Left renal pelvis (tissue), 4 donors: Measurements from ENCODE around the gene PLPP4. TPM values are rescaled to one million over a fixed set of nuclear protein-coding genes. Genes with fewer than 3 reads are reported as not detected.
"Not testable (repeated sequence)": the region's sequence is repeated elsewhere in the genome, so short reads cannot be mapped to it uniquely, and the experiment has no call there.

ENCODE experiments used
- DNase-seq, 4 donors: peaks; one replicate each; pipeline ENCODE4 v3.0.0-alpha.2; 2013; ENCODE audit warnings: low read depth in 4 of 4, low spot score in 3 of 4
- polyA plus RNA-seq, 4 donors: library from polyadenylated mRNA; unstranded; fragments of 120-200 nt; gene quantifications; one replicate each; pipeline ENCODE4 v1.2.1, GENCODE V29; 2013; ENCODE audit not compliant: insufficient read length in 4 of 4

PLPP4 gene
- polyA plus RNA-seq, 4 donors: 0.49 to 6.2 (median 5.2) TPM

DNA sequence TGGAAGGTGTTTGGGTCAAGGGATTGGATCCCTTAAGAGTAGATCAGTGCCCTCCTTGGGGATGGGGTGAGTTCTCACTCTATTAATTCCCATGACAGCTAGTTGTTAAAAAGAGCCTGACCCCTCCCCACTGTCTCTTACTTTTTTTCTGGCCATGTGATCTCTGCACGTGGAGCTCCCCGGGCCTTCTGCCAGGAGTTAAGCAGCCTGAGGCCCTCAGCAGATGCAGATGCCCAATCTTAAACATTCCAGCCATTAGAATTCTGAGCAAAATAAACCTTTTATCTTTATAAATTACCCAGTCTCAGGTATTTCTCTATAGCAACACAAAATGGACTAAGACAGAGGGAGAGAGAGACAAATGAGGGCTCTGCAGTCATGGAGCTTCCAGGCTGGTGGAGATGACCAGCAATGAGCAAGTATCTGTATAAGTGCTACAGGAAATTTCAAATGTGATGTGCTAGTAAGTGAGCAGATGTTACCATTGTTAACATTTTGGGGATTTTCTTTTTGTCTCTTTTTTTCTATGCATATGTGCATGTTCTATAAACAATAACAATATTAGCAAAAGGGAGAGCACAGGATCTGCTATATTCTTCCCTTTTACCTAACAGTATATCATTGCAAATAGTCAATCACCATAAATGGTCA is 26.7 kb downstream of the PLPP4 start:
- DNase-seq: no peak

DNA sequence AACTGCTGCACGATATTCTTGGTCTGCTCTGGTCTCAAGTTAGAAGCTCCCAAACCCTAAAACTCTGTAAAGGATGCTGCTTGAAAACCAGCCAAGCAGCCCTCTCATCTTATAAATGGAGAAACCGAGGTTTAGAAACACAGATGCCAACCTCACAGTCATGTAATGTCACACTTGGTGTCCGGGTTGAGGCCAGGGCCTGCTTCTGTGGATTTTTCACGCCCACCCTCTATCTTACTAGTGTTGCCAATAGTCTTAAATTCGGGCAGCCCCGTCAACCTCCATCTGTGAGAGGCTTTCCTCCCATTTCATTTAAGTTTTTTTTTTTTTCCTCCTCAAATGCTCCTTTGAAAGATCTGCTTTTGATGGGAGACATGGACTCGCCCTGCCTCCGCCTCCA is 28.9 kb downstream of the PLPP4 start:
- DNase-seq: no peak

DNA sequence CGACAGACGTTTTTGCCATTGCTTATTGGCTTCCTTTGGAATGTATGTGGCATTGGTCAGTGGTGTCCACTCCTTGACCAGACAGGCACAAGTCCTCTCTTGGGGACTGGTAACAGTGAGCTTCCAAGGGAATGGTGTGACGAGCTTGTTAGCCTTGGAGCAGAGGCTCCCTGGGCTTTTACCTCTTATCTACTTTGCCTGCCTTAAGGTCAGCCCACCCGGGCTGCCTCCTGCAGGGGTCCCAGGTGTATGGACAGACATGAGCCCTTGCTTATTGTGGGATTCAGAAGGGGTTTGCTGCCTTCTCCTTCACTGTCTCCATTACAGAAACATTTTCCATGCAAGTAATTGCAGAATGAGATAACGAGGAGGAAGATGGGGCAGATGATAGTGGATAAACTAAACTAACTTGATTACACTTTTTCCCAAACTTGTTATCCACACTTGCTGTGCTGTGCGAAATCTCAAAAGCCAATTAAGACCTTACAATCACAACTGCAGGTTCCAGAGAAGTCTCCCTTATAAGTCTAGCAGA is 29.7 kb downstream of the PLPP4 start:
- DNase-seq: no peak

DNA sequence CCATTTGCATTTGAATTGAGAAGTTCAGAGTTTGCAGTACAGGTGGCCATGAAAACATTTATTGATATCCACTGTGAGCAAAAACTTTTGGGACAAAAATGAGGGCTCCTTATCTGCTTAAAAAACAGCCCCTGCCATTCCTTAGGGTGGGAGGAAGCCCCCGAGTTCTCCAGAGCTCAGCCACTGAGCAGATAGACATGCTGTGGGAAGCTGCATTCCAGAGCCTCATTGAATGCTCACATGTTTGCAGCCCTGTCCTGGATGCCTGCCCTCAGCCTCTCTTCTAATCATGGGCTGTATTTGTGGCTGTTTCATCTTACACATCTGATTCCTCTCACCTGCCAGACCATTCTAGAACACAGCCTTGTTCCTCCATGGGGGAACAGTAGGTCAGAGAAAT is 33.3 kb downstream of the PLPP4 start:
- no peak for DNase-seq

DNA sequence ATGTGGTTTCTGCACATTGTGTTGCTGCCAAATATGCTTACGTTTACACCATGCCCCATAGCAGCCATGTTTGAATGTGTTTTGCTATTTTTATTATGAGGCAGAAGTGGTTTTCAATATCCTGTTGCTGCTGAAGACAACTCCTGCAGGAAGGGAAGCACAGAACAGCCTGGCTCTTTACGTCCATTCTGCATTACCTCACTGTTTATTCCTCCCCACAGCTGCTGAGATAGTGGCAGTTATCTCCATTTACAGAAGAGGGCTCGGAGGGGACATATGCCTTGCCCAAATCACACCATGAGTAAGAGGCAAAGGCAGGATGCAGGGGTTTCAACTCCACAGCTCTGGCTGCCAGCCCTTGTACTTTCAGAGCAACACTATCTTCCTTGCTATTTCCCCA is 35.3 kb downstream of the PLPP4 start:
- DNase-seq: no peak

DNA sequence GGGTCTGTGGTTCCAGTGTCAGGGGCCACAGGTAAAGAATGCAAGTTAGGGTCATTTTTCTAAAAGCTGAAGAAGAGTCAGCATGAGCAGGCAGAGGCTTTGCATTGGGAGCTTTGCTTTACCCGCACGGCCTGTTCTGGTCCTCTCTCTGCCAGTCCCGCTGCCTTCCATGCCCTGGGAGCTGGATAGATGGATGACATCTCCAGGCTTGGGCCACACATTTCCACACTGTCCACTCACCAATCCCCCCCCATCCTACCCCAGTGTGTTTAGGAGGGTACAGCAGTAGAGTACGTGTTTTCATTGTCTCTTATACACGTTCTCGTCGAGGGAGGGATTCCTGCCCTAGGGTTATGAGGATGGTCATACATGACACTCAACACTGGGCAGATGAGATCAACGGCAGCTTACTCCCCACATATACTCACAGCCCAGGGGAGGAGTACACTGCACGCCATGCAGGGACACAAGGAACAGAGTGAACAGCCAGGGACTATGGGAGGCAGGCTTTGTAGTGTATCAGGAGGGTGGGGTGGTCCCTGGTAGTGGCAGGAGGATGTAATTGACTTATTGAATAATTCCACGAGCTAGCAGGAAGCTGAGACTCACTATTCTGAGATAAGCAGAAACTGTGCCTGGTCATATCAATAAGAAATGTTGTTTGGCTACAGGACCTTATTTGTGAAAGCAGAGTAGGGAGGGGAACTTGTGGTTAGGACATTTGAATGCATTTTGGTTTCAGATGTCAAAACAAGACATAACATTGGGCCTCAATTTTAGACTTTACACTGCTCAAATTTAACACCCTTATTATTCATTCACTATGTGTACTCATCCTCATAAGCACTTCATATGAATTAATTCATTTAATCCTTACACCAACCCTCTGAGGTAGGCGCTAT is 36.6 kb downstream of the PLPP4 start:
- DNase-seq: no peak

DNA sequence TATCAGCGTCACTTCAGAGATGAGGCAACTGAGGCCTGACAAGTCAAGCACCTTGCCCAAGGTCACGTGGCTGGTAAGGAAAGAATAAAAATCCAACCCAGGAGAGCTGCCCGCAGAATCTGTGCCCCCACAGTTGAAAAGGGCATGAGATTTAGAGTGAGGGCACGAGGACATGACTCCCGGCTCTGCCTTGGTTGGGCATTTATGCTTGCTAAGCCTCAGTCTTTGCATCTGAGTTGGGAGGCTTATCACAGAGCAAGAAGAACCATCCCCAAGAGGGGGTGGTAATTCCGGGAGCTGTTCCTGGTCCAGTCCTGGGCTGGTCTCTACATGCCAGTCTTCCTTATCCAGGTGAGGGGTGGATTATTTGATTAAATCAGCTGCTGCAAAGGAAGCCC is 37.3 kb downstream of the PLPP4 start:
- DNase-seq: no peak

DNA sequence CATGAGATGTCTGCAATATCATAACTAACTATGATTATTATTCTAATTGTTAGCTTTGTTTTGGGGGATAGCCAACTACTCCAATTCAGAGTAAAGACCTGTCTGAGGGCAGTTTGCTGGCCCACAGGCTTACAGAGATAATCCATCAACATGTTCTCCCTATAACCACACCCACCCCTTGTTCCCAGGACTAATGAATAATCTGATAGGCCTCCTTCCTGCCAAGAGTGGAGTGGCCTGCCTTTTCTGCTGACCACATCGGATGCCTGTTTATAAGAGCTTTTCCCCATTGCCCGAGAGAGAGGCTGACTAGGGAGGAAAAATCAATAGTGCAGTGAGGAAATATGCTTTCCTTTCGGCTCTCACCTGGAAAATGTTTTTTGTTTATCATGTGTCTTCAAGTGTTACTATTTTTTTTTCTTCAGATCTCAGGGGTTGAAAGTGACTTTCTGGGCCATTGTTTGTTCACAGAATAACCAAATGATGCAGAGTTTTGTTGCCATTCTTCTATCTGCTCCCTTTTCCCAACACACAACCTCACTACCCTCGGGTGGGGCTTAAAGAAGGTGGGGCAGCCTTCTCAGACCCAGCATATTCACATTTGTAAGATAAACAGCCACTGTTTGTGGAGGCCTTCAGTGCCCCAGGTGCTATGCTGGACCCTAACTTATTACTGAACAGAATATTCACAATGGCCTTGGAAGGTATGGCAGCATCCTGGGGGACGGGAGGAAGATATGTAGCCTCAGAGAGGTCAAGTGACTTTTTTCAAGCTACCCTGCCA is 38.4 kb downstream of the PLPP4 start:
- no peak for DNase-seq

DNA sequence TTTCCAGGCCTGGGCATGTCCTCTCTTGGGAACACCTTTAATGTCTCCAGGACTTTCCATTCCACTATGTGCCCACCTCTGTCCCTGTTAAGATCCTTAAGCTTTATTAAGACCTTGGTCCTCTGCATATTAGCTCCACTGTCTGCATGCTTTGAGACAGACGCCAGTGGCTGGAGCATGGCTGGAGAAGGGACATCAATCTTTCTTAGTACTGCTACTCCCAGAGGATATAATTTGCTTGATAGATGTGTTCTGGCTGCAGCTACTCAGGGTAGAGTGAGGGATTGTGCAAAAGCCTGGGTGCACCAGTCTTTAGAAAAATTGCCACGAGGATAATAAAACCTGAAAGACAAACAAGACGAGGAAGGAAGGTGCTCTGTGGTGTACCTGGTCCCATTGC is 42.9 kb downstream of the PLPP4 start:
- no peak for DNase-seq

DNA sequence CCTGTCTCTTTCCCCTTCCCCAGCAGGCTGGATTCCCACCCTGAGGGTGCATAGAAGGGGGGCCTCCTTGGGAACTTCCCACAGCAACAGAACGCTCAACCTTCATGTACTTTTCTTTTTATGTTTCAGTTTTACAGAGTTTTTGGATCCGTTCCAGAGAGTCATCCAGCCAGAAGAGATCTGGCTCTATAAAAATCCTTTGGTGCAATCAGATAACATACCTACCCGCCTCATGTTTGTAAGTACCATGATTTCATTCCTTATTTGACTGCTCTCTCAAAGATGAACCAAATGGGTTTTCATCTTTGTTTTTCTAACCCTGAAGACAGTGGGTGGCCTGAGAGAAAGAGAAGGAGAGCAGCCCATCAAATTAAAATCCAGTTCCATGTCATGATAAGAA is 46.7 kb downstream of the PLPP4 start:
- no peak for DNase-seq

DNA sequence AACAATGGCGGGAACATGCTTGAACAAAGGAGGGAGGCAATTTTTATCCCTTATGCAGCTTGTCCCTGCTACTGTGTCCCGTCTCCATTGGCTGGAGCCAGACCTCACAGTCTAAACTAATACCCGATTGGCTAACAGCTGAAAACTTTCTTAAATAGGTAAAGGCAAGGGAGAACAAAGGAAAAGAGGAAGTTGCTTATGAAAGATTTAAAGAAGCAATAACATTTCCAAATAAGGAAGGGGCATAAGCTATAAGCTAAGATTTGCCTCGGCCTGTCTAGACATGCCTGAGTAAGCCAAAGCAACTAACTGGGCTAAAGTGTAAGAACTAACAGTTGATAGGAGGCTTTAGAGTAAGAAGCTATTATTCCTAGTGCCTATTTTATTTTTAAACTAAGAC is 47.2 kb downstream of the PLPP4 start:
- DNase-seq: not testable (repeated sequence)

DNA sequence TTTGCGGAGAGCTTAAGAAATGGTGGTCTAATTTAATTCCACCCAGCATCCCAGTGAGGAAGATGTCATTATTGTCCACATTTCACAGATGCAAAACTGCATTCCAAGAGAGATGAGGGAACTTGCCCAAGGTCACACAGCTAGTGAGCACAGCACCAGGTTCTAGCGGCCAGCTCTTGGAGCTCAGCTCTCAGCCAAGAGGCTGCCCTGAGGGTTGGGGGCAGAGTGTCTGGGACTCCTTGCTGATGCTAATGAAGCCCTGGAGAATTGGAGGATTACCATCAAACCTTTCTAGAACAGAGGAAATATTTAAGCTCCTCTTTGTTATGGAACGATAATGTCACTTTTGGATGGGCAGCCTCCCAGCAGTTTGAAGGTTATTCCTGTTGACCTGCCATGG is 48.0 kb downstream of the PLPP4 start:
- DNase-seq: no peak

DNA sequence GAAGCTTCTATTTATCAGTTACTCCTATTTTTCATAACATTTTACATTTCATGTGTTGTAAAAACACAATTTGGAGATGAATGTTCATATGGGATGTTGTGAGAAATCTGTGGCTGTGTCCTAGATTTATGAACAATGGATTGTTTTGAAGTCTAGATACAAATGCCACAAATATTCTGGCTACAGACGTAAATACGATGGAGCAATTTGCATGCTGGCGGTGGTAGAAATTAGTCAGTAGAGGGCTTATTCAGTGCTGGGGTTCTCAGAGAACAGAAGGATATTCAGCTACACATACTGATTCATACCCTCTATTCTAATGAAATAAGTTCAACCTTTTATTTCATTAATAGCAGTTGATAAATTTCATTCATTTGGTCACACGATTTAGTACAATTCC is 48.8 kb downstream of the PLPP4 start:
- DNase-seq: no peak

DNA sequence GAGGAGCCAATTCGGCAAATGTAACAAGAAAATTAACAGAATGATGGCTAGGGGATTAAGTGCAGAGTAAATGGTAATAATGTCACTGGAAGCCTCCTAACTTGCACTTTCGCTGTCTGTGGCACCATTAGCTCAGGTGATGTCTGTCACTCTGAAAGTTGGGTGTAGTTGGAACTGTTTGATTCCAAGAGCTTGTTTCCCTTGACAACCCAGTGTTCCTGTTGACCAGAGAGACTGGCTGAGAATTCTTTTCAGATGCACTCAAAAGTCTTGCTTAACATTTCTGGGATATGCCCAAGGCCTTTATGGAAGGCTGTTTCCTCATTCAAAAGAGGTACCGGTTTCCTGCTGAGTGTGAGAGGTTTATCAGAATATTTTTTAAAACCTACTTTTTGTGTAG is 49.6 kb downstream of the PLPP4 start:
- DNase-seq: no peak

DNA sequence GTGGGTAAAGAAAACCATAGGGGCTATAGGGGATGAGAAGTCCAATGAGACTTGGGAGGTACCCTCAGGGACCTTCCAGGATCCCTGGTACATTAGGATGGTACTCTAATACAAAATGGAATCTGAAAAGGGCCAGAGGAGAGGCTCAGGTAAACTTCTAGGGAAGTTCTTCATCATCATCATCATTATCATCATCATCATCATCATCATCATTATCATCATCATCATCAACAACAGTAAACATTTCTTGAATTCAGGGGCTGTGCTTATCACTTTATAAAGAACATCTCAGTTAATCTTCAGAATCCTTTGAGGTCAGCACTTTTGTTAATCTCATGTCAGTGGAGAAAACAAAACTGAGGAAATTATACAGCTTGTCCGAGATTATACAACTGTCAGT is 50.1 kb downstream of the PLPP4 start:
- DNase-seq: no peak

DNA sequence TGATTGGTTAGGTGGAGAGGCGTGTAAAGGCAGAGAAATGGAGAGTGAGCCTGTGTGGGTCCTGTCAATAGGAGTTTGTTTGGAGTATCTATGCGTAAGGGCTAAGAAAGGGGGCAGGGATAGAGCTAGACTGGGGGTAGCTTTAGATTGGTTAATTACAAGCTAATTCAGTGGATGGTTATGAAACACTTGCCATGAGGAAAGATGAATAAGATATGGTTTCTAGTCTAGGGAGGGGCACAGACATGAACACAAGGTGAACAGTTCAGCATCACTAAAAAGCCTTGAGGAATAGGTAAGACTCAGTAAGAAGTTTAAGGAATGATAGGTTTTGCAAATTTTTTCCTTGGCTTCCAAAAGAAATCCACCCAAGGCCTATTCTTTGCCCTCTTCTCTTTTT is 50.6 kb downstream of the PLPP4 start:
- no peak for DNase-seq

DNA sequence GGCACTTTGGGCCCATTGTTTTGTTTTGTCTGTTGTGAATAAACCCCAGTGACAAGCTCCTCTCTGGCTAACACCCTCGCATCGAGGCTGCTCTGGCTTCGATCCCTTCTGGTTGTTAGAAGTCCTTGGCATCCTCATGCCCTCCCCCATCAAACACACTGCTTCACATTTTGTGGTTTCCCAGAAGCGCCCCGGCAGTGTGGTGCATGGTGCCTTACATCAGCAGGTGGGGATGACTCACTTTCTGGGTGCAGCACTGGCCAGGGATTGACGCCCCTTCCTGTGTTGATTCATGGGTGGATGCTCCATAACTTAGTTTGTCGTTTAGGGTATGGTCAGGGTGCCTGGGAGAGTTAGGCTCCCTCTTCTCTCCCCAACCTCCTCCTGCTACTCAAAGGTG is 51.4 kb downstream of the PLPP4 start:
- DNase-seq: no peak

DNA sequence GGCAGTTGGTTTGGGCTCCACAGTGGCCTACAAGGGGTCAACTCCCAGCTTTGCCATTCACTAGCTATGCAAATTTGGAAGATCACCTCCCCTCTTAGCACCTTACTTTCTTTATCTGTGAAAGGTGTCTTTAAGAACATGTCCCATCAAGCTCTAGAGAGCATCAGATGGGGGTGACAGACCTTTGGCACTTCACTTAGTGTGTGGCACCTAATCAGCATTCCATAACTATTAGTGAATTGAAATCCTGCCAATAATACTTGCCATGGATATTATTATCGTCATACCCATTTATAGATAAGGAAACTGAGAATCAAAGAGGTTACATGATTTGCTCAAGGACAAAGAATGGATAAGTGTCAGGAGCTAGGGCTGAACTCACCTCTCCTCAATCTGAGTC is 51.9 kb downstream of the PLPP4 start:
- no peak for DNase-seq

DNA sequence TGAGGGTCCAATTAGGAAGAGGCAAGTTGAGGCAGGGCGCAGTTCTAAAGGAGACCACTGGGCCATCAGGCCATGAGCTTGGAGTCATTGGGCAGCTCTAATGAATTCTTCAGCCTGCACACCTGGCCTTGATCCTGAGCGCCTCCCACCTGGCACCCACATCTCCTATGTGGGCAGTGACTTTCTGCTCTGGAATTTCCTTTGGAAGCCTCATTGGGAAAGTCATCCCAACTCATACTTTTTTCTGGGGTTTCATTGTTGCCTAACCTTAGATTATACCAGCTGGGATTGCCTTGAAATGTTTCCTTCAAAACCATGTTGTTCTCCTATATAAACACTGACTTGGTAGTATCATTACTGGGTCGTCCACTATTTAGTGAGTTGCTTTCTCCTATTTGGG is 54.1 kb downstream of the PLPP4 start:
- DNase-seq: no peak

DNA sequence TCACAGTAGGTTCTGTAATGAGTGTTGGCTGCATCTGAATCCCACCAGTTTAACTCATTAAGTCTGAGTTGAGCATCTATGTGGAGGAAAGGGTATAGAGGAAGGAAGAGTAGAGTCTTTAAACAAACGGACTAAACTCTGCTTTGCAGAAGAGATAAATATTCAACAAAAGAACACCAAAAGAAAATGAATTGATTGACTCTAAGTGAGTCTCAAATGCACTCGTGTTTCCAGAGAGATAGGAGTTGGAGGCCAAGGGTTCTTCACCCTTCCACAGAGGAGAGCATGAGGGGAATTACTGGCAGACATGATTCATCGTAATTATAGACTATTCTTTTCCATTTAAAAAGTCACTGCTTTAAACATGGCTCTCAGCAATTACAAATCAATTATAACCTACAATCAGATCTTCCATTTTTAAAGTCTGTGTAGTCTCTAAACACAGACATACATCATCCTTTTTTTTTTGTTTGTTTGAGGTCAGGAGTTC is 56.3 kb downstream of the PLPP4 start:
- no peak for DNase-seq

DNA sequence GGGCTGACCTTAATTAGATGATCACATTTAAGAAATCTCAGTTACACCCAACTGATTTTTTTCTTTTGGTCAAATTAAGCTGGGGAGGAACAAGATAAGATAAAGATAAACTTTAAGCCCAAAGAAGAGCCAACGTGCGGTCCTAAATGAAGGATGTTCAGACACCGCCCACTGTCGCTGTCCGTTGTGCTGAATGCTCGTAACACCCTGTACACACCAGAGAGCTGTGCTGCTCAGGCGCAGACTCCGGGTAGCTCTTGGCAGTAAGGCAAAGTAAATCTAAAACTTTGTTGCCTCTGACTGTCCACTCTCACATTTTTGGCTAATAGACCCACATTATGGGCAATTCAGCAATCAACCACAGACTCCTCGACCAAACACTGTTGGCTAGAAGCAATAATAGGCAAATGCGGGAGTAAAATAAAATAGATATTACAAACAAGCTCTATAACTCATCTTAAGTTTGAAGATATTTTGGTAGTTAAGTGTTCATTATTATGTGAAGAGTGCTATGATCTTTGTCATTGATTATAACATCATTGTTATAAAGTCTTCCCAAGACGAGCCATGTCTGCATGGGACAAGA is 57.1 kb downstream of the PLPP4 start:
- peak; percentile 31 to 63 (median 52) for DNase-seq
